OCI-LY7 (cell line): ENCODE measurements around the gene UFC1.

Experiments used
- CTCF ChIP-seq: fragments of 200-600 bp; sonication (generic); conservative IDR thresholded peaks from 2 replicates; pipeline ENCODE4 v1.5.1; 2014; ENCODE audit warnings: mild to moderate bottlenecking, antibody characterized with exemption, low read length, moderate library complexity, mixed read lengths
- EZH2phosphoT487 ChIP-seq: fragments of 200-600 bp; sonication (generic); IDR thresholded peaks from 2 replicates; pipeline ENCODE4 v1.6.1; 2018; ENCODE audit warnings: low read depth, borderline replicate concordance, mild to moderate bottlenecking, mixed run types, antibody characterized with exemption, low read length, moderate library complexity, mixed read lengths

GRCh38 chr1:161162806-161163205 lies 9.0 kb downstream of the UFC1 start:
- TF ChIP-seq CTCF: no peak
- TF ChIP-seq EZH2phosphoT487: no peak
